CD14-positive monocyte (primary cell): ENCODE measurements around the gene SLCO2A1. TPM values are rescaled to one million over a fixed set of nuclear protein-coding genes. Genes with fewer than 3 reads are reported as not detected.

ENCODE experiments used
- DNase-seq, 3 donors: peaks; one replicate each; pipeline ENCODE4 v3.0.0-alpha.2; 2011 to 2022
- H2AFZ ChIP-seq: 2 replicates; pipeline ENCODE4 v1.6.0; 2012; ENCODE audit warnings: mild to moderate bottlenecking, low read depth, low read length, inconsistent platforms; ENCODE audit not compliant: insufficient read depth, poor library complexity, severe bottlenecking
- H3K27ac ChIP-seq, 2 donors: 1 replicate in 1 of 2; 2 replicates in 1 of 2; pipeline ENCODE4 v1.5.1; 2012 to 2013; ENCODE audit warnings: low read length in 2 of 2, control low read depth in 1 of 2, inconsistent platforms in 1 of 2, low read depth in 1 of 2, mild to moderate bottlenecking in 1 of 2
- H3K27me3 ChIP-seq, 2 donors: one replicate each; pipeline versions ENCODE4 v1.6.0 to v1.6.1; 2011 to 2013; ENCODE audit warnings: low read length in 2 of 2; ENCODE audit not compliant: control insufficient read depth in 2 of 2, insufficient read depth in 2 of 2
- H3K36me3 ChIP-seq, 2 donors: replicated peaks in 1 of 2; 1 replicate in 1 of 2; 2 replicates in 1 of 2; pipeline versions ENCODE4 v1.5.1 to v1.6.1; 2012 to 2013; ENCODE audit warnings: low read length in 2 of 2, control low read depth in 1 of 2, inconsistent platforms in 1 of 2, mild to moderate bottlenecking in 1 of 2; ENCODE audit not compliant: insufficient read depth in 2 of 2, control insufficient read depth in 1 of 2
- H3K4me1 ChIP-seq, 2 donors: 1 replicate in 1 of 2; 2 replicates in 1 of 2; pipeline versions ENCODE4 v1.5.1 to v1.6.1; 2012 to 2013; ENCODE audit warnings: low read length in 2 of 2, control low read depth in 1 of 2, inconsistent platforms in 1 of 2, mild to moderate bottlenecking in 1 of 2, moderate library complexity in 1 of 2; ENCODE audit not compliant: insufficient read depth in 2 of 2, control insufficient read depth in 1 of 2
- H3K4me2 ChIP-seq: replicated peaks from 2 replicates; pipeline ENCODE3; 2012; ENCODE audit warnings: low read length, moderate library complexity, mild to moderate bottlenecking; ENCODE audit not compliant: poor library complexity, severe bottlenecking; ENCODE audit errors: extremely low read depth
- H3K4me3 ChIP-seq, 3 experiments: fragments of 200-600 bp in 1 of 3; sonication (generic) in 1 of 3; replicated peaks in 1 of 3; 1 replicate in 2 of 3; 2 replicates in 1 of 3; pipeline ENCODE4 v1.5.1; 2011 to 2013; ENCODE audit warnings: low read length in 3 of 3, mild to moderate bottlenecking in 3 of 3, control low read depth in 2 of 3, low read depth in 2 of 3, inconsistent platforms in 1 of 3, moderate library complexity in 1 of 3
- H3K79me2 ChIP-seq: 2 replicates; pipeline ENCODE4 v1.6.0; 2012; ENCODE audit warnings: mild to moderate bottlenecking, control low read depth, inconsistent platforms, low read length, moderate library complexity; ENCODE audit not compliant: insufficient read depth
- H3K9ac ChIP-seq: 2 replicates; pipeline ENCODE4 v1.6.0; 2017; ENCODE audit warnings: low read length, mild to moderate bottlenecking; ENCODE audit not compliant: insufficient read depth, poor library complexity, severe bottlenecking
- H3K9me3 ChIP-seq, 2 donors: replicated peaks in 1 of 2; 1 replicate in 1 of 2; 2 replicates in 1 of 2; pipeline versions ENCODE4 v1.5.1 to v1.6.1; 2012 to 2013; ENCODE audit warnings: low read length in 2 of 2, control low read depth in 1 of 2; ENCODE audit not compliant: control insufficient read depth in 1 of 2, insufficient read depth in 1 of 2
- H4K20me1 ChIP-seq: 2 replicates; pipeline ENCODE4 v1.6.0; 2012; ENCODE audit warnings: mild to moderate bottlenecking, low read length, control low read depth, moderate library complexity; ENCODE audit not compliant: insufficient read depth
- H3K27ac Mint-ChIP-seq, 7 donors: one replicate each; pipeline ENCODE4 v1.8.0; 2020; ENCODE audit warnings: mild to moderate bottlenecking in 7 of 7, mixed read lengths in 7 of 7, moderate library complexity in 6 of 7, inconsistent platforms in 2 of 7
- H3K27me3 Mint-ChIP-seq, 3 donors: one replicate each; pipeline ENCODE4 v1.8.0; 2021 to 2022; ENCODE audit warnings: low read depth in 3 of 3, mild to moderate bottlenecking in 3 of 3, mixed read lengths in 3 of 3, moderate library complexity in 3 of 3, inconsistent platforms in 1 of 3
- H3K36me3 Mint-ChIP-seq, 2 donors: one replicate each; pipeline ENCODE4 v1.8.0; 2020; ENCODE audit warnings: mixed read lengths in 2 of 2, inconsistent platforms in 1 of 2, mild to moderate bottlenecking in 1 of 2
- H3K4me1 Mint-ChIP-seq: one replicate; pipeline ENCODE4 v1.8.0; 2020; ENCODE audit warnings: mild to moderate bottlenecking, mixed read lengths
- H3K4me3 Mint-ChIP-seq, 2 donors: one replicate each; pipeline ENCODE4 v1.8.0; 2020; ENCODE audit warnings: mild to moderate bottlenecking in 2 of 2, mixed read lengths in 2 of 2, moderate library complexity in 1 of 2
- H3K9me3 Mint-ChIP-seq, 7 donors: one replicate each; pipeline ENCODE4 v1.8.0; 2020 to 2022; ENCODE audit warnings: mixed read lengths in 7 of 7, mild to moderate bottlenecking in 6 of 7, moderate library complexity in 6 of 7, inconsistent platforms in 2 of 7
- CTCF ChIP-seq: fragments of 200-600 bp; IDR thresholded peaks from one replicate; pipeline ENCODE4 v1.8.0; 2022; ENCODE audit warnings: antibody characterized with exemption, mild to moderate bottlenecking
- WGBS: methylation state at CpG from one replicate; pipeline ENCODE4 v1.1.5; 2013; ENCODE audit warnings: missing lambda C conversion rate; ENCODE audit not compliant: insufficient coverage; 5-methylcytosine and 5-hydroxymethylcytosine counted together
- intact Hi-C, 2 donors: fragments of 100-400 bp; cut with micrococcal nuclease; formaldehyde crosslinking; loops; one replicate each; pipeline versions ENCODE4 v1.15.0 to v1.15.1; 2023
- polyA plus RNA-seq, 3 donors: library from polyadenylated mRNA; depleted of rRNA in 1 of 3; unstranded in 2 of 3; stranded (reverse) in 1 of 3; fragments of 300-500 nt in 2 of 3; fragments of >200 nt in 1 of 3; fragmentation: Illumina TruSeq in 2 of 3; gene quantifications; 1 replicate in 2 of 3; 2 replicates in 1 of 3; pipeline ENCODE4 v1.2.3, GENCODE V29; 2012 to 2021

Gene SLCO2A1
- polyA plus RNA-seq, 3 donors, result 0.12 TPM; not detected in 2

GRCh38 chr3:134001251-134001650 is 28.5 kb downstream of the SLCO2A1 start:
- Histone ChIP-seq H3K4me2 (no peak overlapping the region), H3K79me2 (no peaks in the 10 kb centered on the region), H3K36me3 (no peaks in the 10 kb centered on the region), H3K27ac (no peak overlapping the region), H4K20me1 (no peaks in the 10 kb centered on the region), H2AFZ (no peak overlapping the region), H3K9ac (no peak overlapping the region), H3K27me3 (no peaks in the 10 kb centered on the region), H3K4me3 (no peak overlapping the region), H3K9me3 (peaks cover 0 to 2% of the 10 kb centered on the region in 2 donors), H3K4me1 (no peaks in the 10 kb centered on the region)
- Mint-ChIP-seq H3K27me3 (peaks cover 0 to 12% (median 1%) of the 10 kb centered on the region in 3 donors), H3K36me3 (no peaks in the 10 kb centered on the region), H3K9me3 (peaks cover 3 to 15% (median 7%) of the 10 kb centered on the region in 7 donors), H3K4me3 (no peak overlapping the region), H3K4me1 (no peaks in the 10 kb centered on the region), H3K27ac (no peak overlapping the region)
- intact Hi-C loops, result no loop called here
- DNase-seq, result no peak
- no CpG with 5 or more reads among the region's 5 CpGs for WGBS
- no peak for TF ChIP-seq CTCF

- Mint-ChIP-seq H3K4me1 (no peaks in the 10 kb centered on the region), H3K27ac (no peak overlapping the region), H3K36me3 (no peaks in the 10 kb centered on the region), H3K27me3 (peaks cover 0 to 11% (median 1%) of the 10 kb centered on the region in 3 donors), H3K4me3 (no peak overlapping the region), H3K9me3 (peaks cover 3 to 15% (median 7%) of the 10 kb centered on the region in 7 donors)
- TF ChIP-seq CTCF, result no peak
- intact Hi-C loops, result no loop called here
- H3K4me1 ChIP-seq, result no peaks in the 10 kb centered on the region
- no peak overlapping the region for H2AFZ ChIP-seq
- 90% methylated on average over 7 of the region's 13 CpGs for WGBS
- no peaks in the 10 kb centered on the region for H3K27me3 ChIP-seq
- H3K27ac ChIP-seq, result no peak overlapping the region
- H3K79me2 ChIP-seq, result no peaks in the 10 kb centered on the region
- no peak for DNase-seq
- no peak overlapping the region for H3K4me2 ChIP-seq
- no peaks in the 10 kb centered on the region for H4K20me1 ChIP-seq
- H3K9me3 ChIP-seq, result peaks cover 0 to 2% of the 10 kb centered on the region in 2 donors
- no peak overlapping the region for H3K9ac ChIP-seq
- H3K4me3 ChIP-seq, result no peak overlapping the region
- H3K36me3 ChIP-seq, result no peaks in the 10 kb centered on the region
Measured at GRCh38 chr3:133999891-134000685, 29.6 kb downstream of the SLCO2A1 start.
